GM12878 (cell line): ENCODE data around the gene MYCBP2. TPM values are rescaled to one million over a fixed set of nuclear protein-coding genes. Genes with fewer than 3 reads are reported as not detected.

Source experiments
- ATAC-seq: fragments of 200-7000 bp; cut with Tn5 transposase; 3 replicates; pipeline ENCODE4 v1.9.1; 2020; ENCODE audit warnings: mild to moderate bottlenecking, moderate library complexity
- BruUV-seq: library from RNA; stranded (reverse); fragments of 400-500 nt; replicated peaks from 2 replicates; lab custom pipeline; 2021; lab: Mats Ljungman, UMichigan
- CTCF ChIA-PET: fragments of 300-600 bp; sonication (Branson Sonifier 250); formaldehyde crosslinking; extraction: SDS; loops from one replicate; lab custom pipeline; 2021; ENCODE audit warnings: inconsistent platforms; lab: Yijun Ruan, JAX
- POLR2A ChIA-PET: fragments of 350-600 bp; formaldehyde crosslinking; extraction: SDS; loops from one replicate; lab custom pipeline; 2021; ENCODE audit warnings: inconsistent platforms; lab: Charles Lee
- RAD21 ChIA-PET: fragments of 300-600 bp; sonication (Branson Sonifier 250); formaldehyde crosslinking; loops from one replicate; lab custom pipeline; 2023; ENCODE audit warnings: antibody characterized with exemption; ENCODE audit not compliant: unreplicated experiment; lab: Charles Lee
- SMC1A ChIA-PET: fragments of 300-600 bp; sonication (Branson Sonifier 250); formaldehyde crosslinking; loops from one replicate; lab custom pipeline; 2023; ENCODE audit not compliant: unreplicated experiment, uncharacterized antibody; lab: Charles Lee
- DNase-seq: peaks from one replicate; pipeline ENCODE4 v3.0.0-alpha.2; 2011; ENCODE audit warnings: low read depth, low spot score
- FAIRE-seq: peaks from 3 replicates; lab custom pipeline; 2011; peaks lifted over from hg19 to GRCh38; lab: Jason Lieb, UNC
- H2AFZ ChIP-seq: 2 replicates; pipeline ENCODE4 v1.6.0; 2011; ENCODE audit warnings: low read depth, low read length, control low read depth; ENCODE audit not compliant: control insufficient read depth
- H3K27ac ChIP-seq: 2 replicates; pipeline ENCODE4 v1.5.1; 2011; ENCODE audit warnings: control low read depth; ENCODE audit not compliant: control insufficient read depth, insufficient read depth
- H3K27me3 ChIP-seq, 2 experiments: replicated peaks in 1 of 2; 2 replicates each; pipeline versions ENCODE4 v1.6.0 to v1.6.1; 2011; ENCODE audit warnings: low read length in 1 of 2; ENCODE audit not compliant: control insufficient read depth in 2 of 2, insufficient read depth in 2 of 2
- H3K36me3 ChIP-seq, 2 experiments: 2 replicates each; pipeline ENCODE4 v1.5.1; 2011; ENCODE audit warnings: low read length in 1 of 2; ENCODE audit not compliant: control insufficient read depth in 2 of 2, insufficient read depth in 2 of 2
- H3K4me1 ChIP-seq: 2 replicates; pipeline ENCODE4 v1.6.1; 2011; ENCODE audit warnings: mild to moderate bottlenecking, low read length, moderate library complexity, mixed read lengths; ENCODE audit not compliant: control insufficient read depth, insufficient read depth
- H3K4me2 ChIP-seq: 2 replicates; pipeline ENCODE4 v1.6.0; 2011; ENCODE audit warnings: control low read depth; ENCODE audit not compliant: control insufficient read depth, insufficient read depth
- H3K4me3 ChIP-seq: fragments of 200-600 bp; sonication (generic); 2 replicates; pipeline ENCODE4 v1.5.1; 2016
- H3K79me2 ChIP-seq: 2 replicates; pipeline ENCODE4 v1.6.0; 2011; ENCODE audit warnings: low read length; ENCODE audit not compliant: control insufficient read depth, insufficient read depth
- H3K9ac ChIP-seq: 2 replicates; pipeline ENCODE4 v1.8.0; 2011; ENCODE audit warnings: low read length, control low read depth, mixed read lengths; ENCODE audit not compliant: control insufficient read depth, insufficient read depth
- H3K9me3 ChIP-seq: replicated peaks from 3 replicates; pipeline ENCODE4 v1.5.1; 2011; ENCODE audit warnings: mild to moderate bottlenecking, low read length; ENCODE audit not compliant: control insufficient read depth, insufficient read depth
- H4K20me1 ChIP-seq: 2 replicates; pipeline ENCODE4 v1.6.0; 2011; ENCODE audit not compliant: control insufficient read depth, insufficient read depth
- BACH1 ChIP-seq: fragments of 450-650 bp; IDR thresholded peaks from 2 replicates; pipeline ENCODE4 v1.6.1; 2017; ENCODE audit warnings: mild to moderate bottlenecking, borderline replicate concordance
- EZH2 ChIP-seq: IDR thresholded peaks from 2 replicates; pipeline ENCODE4 v1.6.1; 2012; ENCODE audit warnings: low read depth, mild to moderate bottlenecking, control low read depth, inconsistent platforms, low read length, borderline replicate concordance; ENCODE audit not compliant: control insufficient read depth
- KLF5 ChIP-seq: fragments of 450-650 bp; IDR thresholded peaks from 2 replicates; pipeline ENCODE4 v1.6.1; 2014; ENCODE audit warnings: mild to moderate bottlenecking; ENCODE audit not compliant: partially characterized antibody
- MTA2 ChIP-seq: fragments of 450-650 bp; IDR thresholded peaks from 2 replicates; pipeline ENCODE4 v1.6.1; 2016; ENCODE audit warnings: low read depth, mild to moderate bottlenecking, moderate library complexity
- MTA3 ChIP-seq: IDR thresholded peaks from 2 replicates; pipeline ENCODE4 v1.6.1; 2012; ENCODE audit warnings: low read length, inconsistent platforms, borderline replicate concordance
- PAX5 ChIP-seq: IDR thresholded peaks from 2 replicates; pipeline ENCODE4 v1.6.1; 2011; ENCODE audit warnings: low read depth, low read length, borderline replicate concordance
- POLR2A ChIP-seq: IDR thresholded peaks from 2 replicates; pipeline ENCODE4 v1.6.1; 2011; ENCODE audit warnings: low read depth, mild to moderate bottlenecking, low read length
- POU2F2 ChIP-seq: IDR thresholded peaks from 3 replicates; pipeline ENCODE4 v1.6.1; 2011; ENCODE audit warnings: low read depth, mild to moderate bottlenecking, low read length, borderline replicate concordance
- RBBP5 ChIP-seq: fragments of 200-600 bp; sonication (generic); conservative IDR thresholded peaks from 2 replicates; pipeline ENCODE4 v1.6.1; 2016
- RELA ChIP-seq: fragments of 450-650 bp; IDR thresholded peaks from 2 replicates; pipeline ENCODE4 v1.8.0; 2014; ENCODE audit warnings: borderline replicate concordance; ENCODE audit not compliant: partially characterized antibody
- SRF ChIP-seq, 2 experiments: IDR thresholded peaks; 2 replicates each; pipeline ENCODE4 v1.6.1; 2011; ENCODE audit warnings: low read depth in 2 of 2, low read length in 2 of 2, mild to moderate bottlenecking in 1 of 2, moderate library complexity in 1 of 2
- SUPT20H ChIP-seq: IDR thresholded peaks from 2 replicates; pipeline ENCODE4 v1.6.1; 2011; ENCODE audit warnings: low read depth, mild to moderate bottlenecking, low read length, moderate library complexity, borderline replicate concordance; ENCODE audit not compliant: control insufficient read depth
- TBL1XR1 ChIP-seq: IDR thresholded peaks from 2 replicates; pipeline ENCODE4 v1.6.1; 2012; ENCODE audit warnings: low read depth, low read length, improper control_type of control experiment
- ZZZ3 ChIP-seq: IDR thresholded peaks from 2 replicates; pipeline ENCODE4 v1.6.1; 2011; ENCODE audit warnings: low read depth; ENCODE audit not compliant: control insufficient read depth, insufficient read length
- WGBS: methylation state at CpG from one replicate; pipeline ENCODE4 v1.1.6; 2016; ENCODE audit warnings: low lambda C conversion rate; ENCODE audit not compliant: insufficient replicate concordance, insufficient coverage; ENCODE audit errors: missing lambda C conversion rate; 5-methylcytosine and 5-hydroxymethylcytosine counted together
- in situ Hi-C: fragments of 300-500 bp; cut with MboI; formaldehyde crosslinking; loops from 9 replicates; pipeline ENCODE4 v1.14.3; 2018; ENCODE audit warnings: mixed read lengths
- intact Hi-C: fragments of 100-400 bp; cut with micrococcal nuclease; formaldehyde crosslinking; loops from one replicate; pipeline ENCODE4 v1.14.2; 2022; ENCODE audit not compliant: unreplicated experiment
- polyA plus RNA-seq, 11 experiments: library from polyadenylated mRNA; depleted of rRNA in 4 of 11; unstranded in 6 of 11; stranded (reverse) in 5 of 11; fragments of >200 nt; fragmentation: Nextera tagmentation in 4 of 11; fragmentation: Illumina TruSeq in 1 of 11; extraction: Ambion mirVana in 4 of 11; extraction: Trizol in 1 of 11; gene quantifications; 1 replicate in 1 of 11; 2 replicates in 10 of 11; pipeline versions ENCODE4 v1.2.1 to v1.2.3, GENCODE V29; 2011 to 2016; ENCODE audit warnings: inconsistent platforms in 2 of 11, missing spikeins in 2 of 11, low read depth in 1 of 11
- total RNA-seq, 4 experiments: library from RNA; depleted of rRNA in 3 of 4; stranded (reverse); fragments of >200 nt in 3 of 4; fragmentation: Illumina TruSeq in 1 of 4; extraction: Trizol in 1 of 4; gene quantifications; 2 replicates each; pipeline versions ENCODE4 v1.2.1 to v1.2.3, GENCODE V29; 2013 to 2021
- TF ChIP-seq, protein P1 (sequence below): fragments of 450-650 bp; IDR thresholded peaks from 2 replicates; pipeline ENCODE4 v1.6.1; 2017; ENCODE audit warnings: low read depth, mild to moderate bottlenecking, moderate library complexity
- TF ChIP-seq, protein P2 (sequence below): IDR thresholded peaks from 2 replicates; pipeline ENCODE4 v1.6.1; 2011; ENCODE audit warnings: borderline replicate concordance, low read depth, mild to moderate bottlenecking, moderate library complexity, low read length; ENCODE audit not compliant: insufficient read depth, poor library complexity, severe bottlenecking

Gene MYCBP2
- total and polyA plus RNA-seq, 10 of the 15 experiments (the other 5 are each of a cell fraction or from before 2014, with no cell fraction given), result 51.9 to 152 (median 98.2) TPM

DNA sequence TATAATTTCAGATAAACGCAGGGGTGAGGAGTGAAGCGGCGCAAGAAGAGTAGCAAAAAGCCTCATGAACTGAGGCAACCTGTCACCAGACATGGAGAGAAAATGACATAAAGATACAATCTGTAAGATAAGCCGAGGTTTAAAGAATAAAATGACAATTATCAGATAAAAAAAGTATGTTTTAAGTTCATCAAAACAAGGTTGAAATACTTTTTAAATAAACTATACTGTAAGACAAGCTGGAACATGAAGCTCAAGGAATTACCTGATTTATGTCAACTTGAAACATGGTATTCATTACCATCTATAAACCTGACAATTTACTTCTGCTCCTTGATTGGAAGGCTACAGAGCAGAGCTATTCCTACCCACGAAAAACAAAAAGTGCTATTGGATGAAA, 61.6 kb downstream of the MYCBP2 start:
- intact Hi-C loops (no loop called here), in situ Hi-C loops (no loop called here)
- WGBS, result 78% methylated on average over 5 of the region's 5 CpGs
- BruUV-seq, result no TSS peak
- CTCF ChIA-PET, result interaction anchor here (0.8 to 2.1 kb wide), 6 partner anchors 10 to 212 kb away, joined by 3 to 9 read pairs (median 5); no protein-coding TSS in a partner anchor
- Histone ChIP-seq H3K4me3 (no peak overlapping the region), H3K9ac (no peak overlapping the region), H3K27me3 (no peaks in the 10 kb centered on the region), H3K9me3 (no peaks in the 10 kb centered on the region), H3K4me2 (no peak overlapping the region), H3K27ac (no peak overlapping the region), H4K20me1 (no peaks in the 10 kb centered on the region), H3K36me3 (peaks cover 3 to 33% of the 10 kb centered on the region in 2 experiments; a peak in 3 of 4 replicates), H3K4me1 (no peaks in the 10 kb centered on the region), H2AFZ (no peak overlapping the region), H3K79me2 (no peaks in the 10 kb centered on the region)
- SMC1A ChIA-PET, result interaction anchor here (1.0 to 3.0 kb wide), 7 partner anchors 8 to 213 kb away, joined by 3 to 26 read pairs (median 4); no protein-coding TSS in a partner anchor
- FAIRE-seq (no peak), ATAC-seq (no peak), DNase-seq (no peak)
- TF ChIP-seq MTA3, result no peak
- POLR2A ChIA-PET, result no interaction called here
- RAD21 ChIA-PET, result interaction anchor here (0.7 to 3.5 kb wide), 4 partner anchors 22 to 234 kb away, joined by 3 to 15 read pairs (median 3); no protein-coding TSS in a partner anchor

DNA sequence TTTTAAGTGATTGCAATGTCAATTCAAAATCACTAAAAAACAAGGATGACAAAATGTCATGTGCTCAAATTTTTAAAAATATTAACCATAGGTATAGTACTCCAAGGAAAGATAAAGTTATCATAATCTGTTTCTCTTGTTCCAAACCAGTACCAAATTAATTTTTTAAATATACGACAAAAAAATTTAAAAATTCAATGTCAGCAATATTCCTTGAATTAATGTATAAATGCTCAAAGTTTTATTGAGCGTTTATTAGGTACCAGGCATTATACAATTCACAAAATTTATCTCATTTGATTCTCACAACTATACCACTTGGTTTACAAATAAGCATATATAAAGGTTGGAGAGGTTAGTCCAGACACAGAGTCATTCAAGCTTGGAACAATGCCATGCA, 64.7 kb downstream of the MYCBP2 start:
- intact Hi-C loops, result no loop called here
- Histone ChIP-seq H3K4me3 (no peak overlapping the region), H2AFZ (no peak overlapping the region), H3K36me3 (peaks cover 0 to 31% of the 10 kb centered on the region in 2 experiments), H3K79me2 (no peaks in the 10 kb centered on the region), H3K4me2 (no peak overlapping the region), H3K9ac (no peak overlapping the region), H3K9me3 (no peaks in the 10 kb centered on the region), H3K4me1 (no peaks in the 10 kb centered on the region), H3K27me3 (no peaks in the 10 kb centered on the region), H4K20me1 (no peaks in the 10 kb centered on the region), H3K27ac (no peak overlapping the region)
- in situ Hi-C loops, result no loop called here
- DNase-seq (no peak), FAIRE-seq (no peak), ATAC-seq (no peak)
- no TSS peak for BruUV-seq
- ChIA-PET POLR2A (no interaction called here), CTCF (no interaction called here), RAD21 (interaction anchor here (0.8 to 1.0 kb wide), 2 partner anchors 74 to 217 kb away, joined by 3 to 5 read pairs; no protein-coding TSS in a partner anchor), SMC1A (interaction anchor here (0.7 to 1.2 kb wide), 3 partner anchors 19 to 216 kb away, joined by 3 to 5 read pairs (median 3); no protein-coding TSS in a partner anchor)
- WGBS, result 100% methylated on average over 2 of the region's 2 CpGs
- TF ChIP-seq BACH1 (no peak), PAX5 (no peak), EZH2 (no peak), SUPT20H (no peak), KLF5 (no peak), POU2F2 (no peak), RBBP5 (no peak), RELA (no peak), TBL1XR1 (no peak), SRF (IDR thresholded peaks at IDR 0.05; ENCODE audit: low read depth in 2 of 2, low read length in 2 of 2) (no peak), POLR2A (no peak), ZZZ3 (no peak), MTA2 (no peak)
- TF ChIP-seq, protein P1, sequence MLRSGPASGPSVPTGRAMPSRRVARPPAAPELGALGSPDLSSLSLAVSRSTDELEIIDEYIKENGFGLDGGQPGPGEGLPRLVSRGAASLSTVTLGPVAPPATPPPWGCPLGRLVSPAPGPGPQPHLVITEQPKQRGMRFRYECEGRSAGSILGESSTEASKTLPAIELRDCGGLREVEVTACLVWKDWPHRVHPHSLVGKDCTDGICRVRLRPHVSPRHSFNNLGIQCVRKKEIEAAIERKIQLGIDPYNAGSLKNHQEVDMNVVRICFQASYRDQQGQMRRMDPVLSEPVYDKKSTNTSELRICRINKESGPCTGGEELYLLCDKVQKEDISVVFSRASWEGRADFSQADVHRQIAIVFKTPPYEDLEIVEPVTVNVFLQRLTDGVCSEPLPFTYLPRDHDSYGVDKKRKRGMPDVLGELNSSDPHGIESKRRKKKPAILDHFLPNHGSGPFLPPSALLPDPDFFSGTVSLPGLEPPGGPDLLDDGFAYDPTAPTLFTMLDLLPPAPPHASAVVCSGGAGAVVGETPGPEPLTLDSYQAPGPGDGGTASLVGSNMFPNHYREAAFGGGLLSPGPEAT, result no peak
- TF ChIP-seq, protein P2, sequence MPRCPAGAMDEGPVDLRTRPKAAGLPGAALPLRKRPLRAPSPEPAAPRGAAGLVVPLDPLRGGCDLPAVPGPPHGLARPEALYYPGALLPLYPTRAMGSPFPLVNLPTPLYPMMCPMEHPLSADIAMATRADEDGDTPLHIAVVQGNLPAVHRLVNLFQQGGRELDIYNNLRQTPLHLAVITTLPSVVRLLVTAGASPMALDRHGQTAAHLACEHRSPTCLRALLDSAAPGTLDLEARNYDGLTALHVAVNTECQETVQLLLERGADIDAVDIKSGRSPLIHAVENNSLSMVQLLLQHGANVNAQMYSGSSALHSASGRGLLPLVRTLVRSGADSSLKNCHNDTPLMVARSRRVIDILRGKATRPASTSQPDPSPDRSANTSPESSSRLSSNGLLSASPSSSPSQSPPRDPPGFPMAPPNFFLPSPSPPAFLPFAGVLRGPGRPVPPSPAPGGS, result no peak
